ENCODE measurements around the gene KPNA4. TPM values are rescaled to one million over a fixed set of nuclear protein-coding genes. Genes with fewer than 3 reads are reported as not detected.

Gene KPNA4
- total and polyA plus RNA-seq, 8 donors, result 47.2 to 64.2 (median 58.6) TPM

GRCh38 chr3:160477750-160478149, 87.6 kb downstream of the KPNA4 start:
- Histone ChIP-seq H3K4me3 (no peak overlapping the region), H3K36me3 (no peaks in the 10 kb centered on the region), H3K27me3 (no peaks in the 10 kb centered on the region), H3K9me3 (no peaks in the 10 kb centered on the region), H3K27ac (no peak overlapping the region), H3K4me1 (no peaks in the 10 kb centered on the region)
- no peak for TF ChIP-seq CTCF (IDR thresholded peaks at IDR 0.05)
- DNase-seq, result no peak
- intact Hi-C loops (cut with DNase I), result no loop called here
- no peak for ATAC-seq

- no peak for ATAC-seq
- no peak for TF ChIP-seq CTCF (IDR thresholded peaks at IDR 0.05)
- H3K4me1 ChIP-seq, result no peaks in the 10 kb centered on the region
- DNase-seq, result no peak
- peaks cover 0 to 7% of the 10 kb centered on the region in 2 donors for H3K9me3 ChIP-seq
- no peaks in the 10 kb centered on the region for H3K36me3 ChIP-seq
- no peak overlapping the region for H3K27ac ChIP-seq
- intact Hi-C loops (cut with DNase I), result no loop called here
- no peak overlapping the region for H3K4me3 ChIP-seq
- no peaks in the 10 kb centered on the region for H3K27me3 ChIP-seq
Observed at GRCh38 chr3:160475884-160476283, 89.5 kb downstream of the KPNA4 start.

- ATAC-seq, result no peak
- no peaks in the 10 kb centered on the region for H3K36me3 ChIP-seq
- no peak overlapping the region for H3K27ac ChIP-seq
- H3K4me1 ChIP-seq, result no peaks in the 10 kb centered on the region
- no peak for TF ChIP-seq CTCF (IDR thresholded peaks at IDR 0.05)
- no peak for DNase-seq
- no peak overlapping the region for H3K4me3 ChIP-seq
- no peaks in the 10 kb centered on the region for H3K27me3 ChIP-seq
- peaks cover 0 to 14% of the 10 kb centered on the region in 2 donors for H3K9me3 ChIP-seq
- intact Hi-C loops (cut with DNase I), result no loop called here
Observed at GRCh38 chr3:160475153-160475552, 90.2 kb downstream of the KPNA4 start.

GRCh38 chr3:160474416-160474838, 90.9 kb downstream of the KPNA4 start:
- no peak for TF ChIP-seq CTCF (IDR thresholded peaks at IDR 0.05)
- ATAC-seq, result no peak
- H3K4me3 ChIP-seq, result no peak overlapping the region
- no peak overlapping the region for H3K27ac ChIP-seq
- H3K4me1 ChIP-seq, result no peaks in the 10 kb centered on the region
- H3K27me3 ChIP-seq, result no peaks in the 10 kb centered on the region
- intact Hi-C loops (cut with DNase I), result no loop called here
- H3K36me3 ChIP-seq, result no peaks in the 10 kb centered on the region
- H3K9me3 ChIP-seq, result peaks cover 0 to 21% of the 10 kb centered on the region in 2 donors
- no peak for DNase-seq

- ATAC-seq, result no peak
- TF ChIP-seq CTCF (IDR thresholded peaks at IDR 0.05), result no peak
Observed at GRCh38 chr3:160473978-160474377, 91.4 kb downstream of the KPNA4 start.

More at GRCh38 chr3:160473978-160474377, 91.4 kb downstream of the KPNA4 start:
- Histone ChIP-seq H3K4me3 (no peak overlapping the region), H3K27ac (no peak overlapping the region), H3K27me3 (no peaks in the 10 kb centered on the region), H3K9me3 (peaks cover 0 to 21% of the 10 kb centered on the region in 2 donors), H3K4me1 (no peaks in the 10 kb centered on the region), H3K36me3 (no peaks in the 10 kb centered on the region)
- no peak for DNase-seq
- intact Hi-C loops (cut with DNase I), result no loop called here

All from left lung (tissue), 10 donors.